HepG2 (cell line): ENCODE data around the gene SPG7. TPM values are rescaled to one million over a fixed set of nuclear protein-coding genes. Genes with fewer than 3 reads are reported as not detected.

Experiments used
- ATAC-seq: fragments of 200-7000 bp; cut with Tn5 transposase; 3 replicates; pipeline ENCODE4 v1.9.1; 2020; ENCODE audit warnings: mild to moderate bottlenecking, moderate library complexity
- BruUV-seq: library from RNA; stranded (reverse); fragments of 400-500 nt; replicated peaks from 2 replicates; lab custom pipeline; 2021; lab: Mats Ljungman, UMichigan
- CTCF ChIA-PET: fragments of 300-600 bp; formaldehyde crosslinking; extraction: SDS; loops from one replicate; lab custom pipeline; 2021; ENCODE audit warnings: low total read pairs, inconsistent platforms, low intra/inter-chr PET ratio; lab: Yijun Ruan, JAX
- POLR2A ChIA-PET: fragments of 350-600 bp; sonication (Branson Sonifier 250); formaldehyde crosslinking; loops from one replicate; lab custom pipeline; 2020; ENCODE audit warnings: antibody characterized with exemption, inconsistent platforms; lab: Yijun Ruan, JAX
- DNase-seq: peaks from one replicate; pipeline ENCODE4 v3.0.0-alpha.2; 2015; ENCODE audit warnings: low spot score
- FAIRE-seq: peaks from 3 replicates; lab custom pipeline; 2011; peaks lifted over from hg19 to GRCh38; lab: Jason Lieb, UNC
- H2AFZ ChIP-seq: one replicate; pipeline ENCODE4 v1.6.1; 2011; ENCODE audit warnings: low read length, inconsistent platforms
- H3K27ac ChIP-seq: fragments of 300-600 bp; 3 replicates; pipeline ENCODE4 v1.8.0; 2011; ENCODE audit warnings: mixed run types, mild to moderate bottlenecking, mixed read lengths, low read length, inconsistent platforms; ENCODE audit not compliant: insufficient read depth; ENCODE audit errors: extremely low read length
- H3K27me3 ChIP-seq, 2 experiments: fragments of 200-600 bp in 1 of 2; 2 replicates in 1 of 2; 3 replicates in 1 of 2; pipeline versions ENCODE4 v1.6.0 to v1.8.0; 2011; ENCODE audit warnings: low read length in 2 of 2, mild to moderate bottlenecking in 2 of 2, moderate library complexity in 2 of 2, inconsistent platforms in 1 of 2; ENCODE audit not compliant: insufficient read depth in 2 of 2, control insufficient read depth in 1 of 2
- H3K36me3 ChIP-seq, 2 experiments: fragments of 200-600 bp in 1 of 2; replicated peaks in 1 of 2; 2 replicates in 1 of 2; 3 replicates in 1 of 2; pipeline versions ENCODE4 v1.5.1 to v1.8.0; 2011; ENCODE audit warnings: low read length in 2 of 2, inconsistent platforms in 1 of 2; ENCODE audit not compliant: insufficient read depth in 2 of 2, control insufficient read depth in 1 of 2
- H3K4me1 ChIP-seq: 2 replicates; pipeline ENCODE4 v1.5.1; 2012; ENCODE audit warnings: low read length, inconsistent platforms; ENCODE audit not compliant: insufficient read depth
- H3K4me2 ChIP-seq: 2 replicates; pipeline ENCODE4 v1.6.0; 2011; ENCODE audit warnings: low read depth, low read length, inconsistent platforms
- H3K4me3 ChIP-seq, 3 experiments: fragments of 200-600 bp in 1 of 3; sonication (generic), shearing (Covaris generic) in 1 of 3; replicated peaks in 1 of 3; 2 replicates each; pipeline ENCODE4 v1.5.1; 2011 to 2016; ENCODE audit warnings: low read length in 3 of 3, inconsistent platforms in 2 of 3, low read depth in 2 of 3, mild to moderate bottlenecking in 2 of 3, control low read depth in 1 of 3, mixed read lengths in 1 of 3; ENCODE audit not compliant: insufficient read depth in 1 of 3
- H3K79me2 ChIP-seq: one replicate; pipeline ENCODE4 v1.6.1; 2011; ENCODE audit warnings: low read length, inconsistent platforms; ENCODE audit not compliant: insufficient read depth
- H3K9ac ChIP-seq: 2 replicates; pipeline ENCODE4 v1.6.0; 2011; ENCODE audit warnings: mild to moderate bottlenecking, low read depth, low read length, inconsistent platforms; ENCODE audit not compliant: insufficient read depth
- H3K9me3 ChIP-seq: 2 replicates; pipeline ENCODE4 v1.5.1; 2012; ENCODE audit warnings: mild to moderate bottlenecking, low read length
- H4K20me1 ChIP-seq: 2 replicates; pipeline ENCODE4 v1.6.0; 2011; ENCODE audit warnings: inconsistent platforms, mild to moderate bottlenecking, low read length, moderate library complexity; ENCODE audit not compliant: insufficient read depth
- AGO2 ChIP-seq: fragments of 200-400 bp; formaldehyde crosslinking; optimal IDR thresholded peaks from 2 replicates; pipeline ENCODE3; 2017; ENCODE audit warnings: mild to moderate bottlenecking, low read depth, low read length, moderate library complexity
- GABPB1 ChIP-seq: IDR thresholded peaks from 2 replicates; pipeline ENCODE4 v1.6.1; 2016; ENCODE audit warnings: mild to moderate bottlenecking, missing genetic modification reagents, moderate library complexity, missing compliant biosample characterization
- ZNF326 ChIP-seq: sonication (generic); formaldehyde crosslinking; IDR thresholded peaks from 2 replicates; pipeline ENCODE4 v1.4.0; 2020; ENCODE audit warnings: missing genetic modification reagents, borderline replicate concordance
- ZNF432 ChIP-seq: sonication (generic); formaldehyde crosslinking; IDR thresholded peaks from 2 replicates; pipeline ENCODE4 v1.5.0; 2020; ENCODE audit warnings: missing genetic modification reagents, mild to moderate bottlenecking, borderline replicate concordance
- WGBS: methylation state at CpG from one replicate; pipeline ENCODE4 v1.1.6; 2017; ENCODE audit warnings: low lambda C conversion rate; 5-methylcytosine and 5-hydroxymethylcytosine counted together
- in situ Hi-C: cut with HindIII; loops from 2 replicates; pipeline ENCODE4 v1.10.0; 2017; ENCODE audit warnings: low pct_unique_long_range_greater_than_20kb; ENCODE audit not compliant: extremely low pct_ligation_motif_present
- intact Hi-C: fragments of 100-400 bp; cut with micrococcal nuclease; formaldehyde crosslinking; loops from one replicate; pipeline ENCODE4 v1.10.0; 2022; ENCODE audit not compliant: unreplicated experiment
- polyA plus RNA-seq, 8 experiments: library from polyadenylated mRNA; depleted of rRNA in 3 of 8; stranded (reverse) in 7 of 8; unstranded in 1 of 8; fragments of >200 nt; fragmentation: Illumina TruSeq in 4 of 8; extraction: Trizol in 4 of 8; gene quantifications; 2 replicates each; pipeline versions ENCODE4 v1.2.1 to v1.2.3, GENCODE V29; 2011 to 2016; ENCODE audit warnings: low read depth in 4 of 8, missing spikeins in 1 of 8, mixed read lengths in 1 of 8; ENCODE audit not compliant: insufficient read depth in 1 of 8
- total RNA-seq, 5 experiments: library from RNA; depleted of rRNA; stranded (reverse); fragments of >200 nt; fragmentation: Illumina TruSeq; extraction: Trizol; gene quantifications; 2 replicates each; pipeline ENCODE4 v1.2.3, GENCODE V29; 2016; ENCODE audit warnings: low read depth in 1 of 5
- TF ChIP-seq, protein P1 (sequence below): IDR thresholded peaks from 2 replicates; pipeline ENCODE4 v1.6.1; 2012; ENCODE audit warnings: low read length, improper control_type of control experiment
- TF ChIP-seq, protein P2 (sequence below): sonication (generic); formaldehyde crosslinking; IDR thresholded peaks from 2 replicates; pipeline ENCODE4 v1.8.0; 2022; ENCODE audit warnings: mild to moderate bottlenecking, missing genetic modification reagents, moderate library complexity
- TF ChIP-seq, protein P3 (sequence below): sonication (generic); formaldehyde crosslinking; IDR thresholded peaks from 2 replicates; pipeline ENCODE4 v1.4.0; 2020; ENCODE audit warnings: missing genetic modification reagents, mild to moderate bottlenecking, borderline replicate concordance

The SPG7 gene
- total and polyA plus RNA-seq, 2 of the 13 experiments (the other 11 are each of a cell fraction or from before 2014, with no cell fraction given), result 66.0 to 136 TPM

DNA sequence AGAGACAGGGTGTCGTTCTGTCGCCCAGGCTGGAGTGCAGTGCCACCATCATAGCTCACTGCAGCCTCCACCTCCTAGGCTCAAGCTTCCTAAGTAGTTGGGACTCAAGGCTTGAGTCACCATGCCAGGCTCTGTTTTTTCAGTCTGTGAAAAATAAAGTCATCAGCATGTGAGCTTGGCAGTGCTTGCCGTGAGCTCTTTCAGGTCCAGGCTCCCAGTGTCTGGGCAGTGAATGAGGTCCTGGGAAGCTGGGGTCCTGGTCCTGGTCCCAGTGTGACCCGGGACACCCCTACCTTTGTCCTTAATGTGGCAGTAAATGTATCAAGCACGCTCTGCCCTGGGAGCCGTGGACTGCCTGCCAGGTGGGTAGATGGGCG, 29.3 kb downstream of the SPG7 start:
- TF ChIP-seq, protein P1, sequence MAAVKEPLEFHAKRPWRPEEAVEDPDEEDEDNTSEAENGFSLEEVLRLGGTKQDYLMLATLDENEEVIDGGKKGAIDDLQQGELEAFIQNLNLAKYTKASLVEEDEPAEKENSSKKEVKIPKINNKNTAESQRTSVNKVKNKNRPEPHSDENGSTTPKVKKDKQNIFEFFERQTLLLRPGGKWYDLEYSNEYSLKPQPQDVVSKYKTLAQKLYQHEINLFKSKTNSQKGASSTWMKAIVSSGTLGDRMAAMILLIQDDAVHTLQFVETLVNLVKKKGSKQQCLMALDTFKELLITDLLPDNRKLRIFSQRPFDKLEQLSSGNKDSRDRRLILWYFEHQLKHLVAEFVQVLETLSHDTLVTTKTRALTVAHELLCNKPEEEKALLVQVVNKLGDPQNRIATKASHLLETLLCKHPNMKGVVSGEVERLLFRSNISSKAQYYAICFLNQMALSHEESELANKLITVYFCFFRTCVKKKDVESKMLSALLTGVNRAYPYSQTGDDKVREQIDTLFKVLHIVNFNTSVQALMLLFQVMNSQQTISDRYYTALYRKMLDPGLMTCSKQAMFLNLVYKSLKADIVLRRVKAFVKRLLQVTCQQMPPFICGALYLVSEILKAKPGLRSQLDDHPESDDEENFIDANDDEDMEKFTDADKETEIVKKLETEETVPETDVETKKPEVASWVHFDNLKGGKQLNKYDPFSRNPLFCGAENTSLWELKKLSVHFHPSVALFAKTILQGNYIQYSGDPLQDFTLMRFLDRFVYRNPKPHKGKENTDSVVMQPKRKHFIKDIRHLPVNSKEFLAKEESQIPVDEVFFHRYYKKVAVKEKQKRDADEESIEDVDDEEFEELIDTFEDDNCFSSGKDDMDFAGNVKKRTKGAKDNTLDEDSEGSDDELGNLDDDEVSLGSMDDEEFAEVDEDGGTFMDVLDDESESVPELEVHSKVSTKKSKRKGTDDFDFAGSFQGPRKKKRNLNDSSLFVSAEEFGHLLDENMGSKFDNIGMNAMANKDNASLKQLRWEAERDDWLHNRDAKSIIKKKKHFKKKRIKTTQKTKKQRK, result no peak
- no peak for TF ChIP-seq GABPB1 (CRISPR knock-in tag)
- TF ChIP-seq, protein P2, sequence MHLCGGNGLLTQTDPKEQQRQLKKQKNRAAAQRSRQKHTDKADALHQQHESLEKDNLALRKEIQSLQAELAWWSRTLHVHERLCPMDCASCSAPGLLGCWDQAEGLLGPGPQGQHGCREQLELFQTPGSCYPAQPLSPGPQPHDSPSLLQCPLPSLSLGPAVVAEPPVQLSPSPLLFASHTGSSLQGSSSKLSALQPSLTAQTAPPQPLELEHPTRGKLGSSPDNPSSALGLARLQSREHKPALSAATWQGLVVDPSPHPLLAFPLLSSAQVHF (CRISPR knock-in tag), result 0 out of 2 replicates have a peak, but pooled peaks have one; percentile 26
- intact Hi-C loops, result no loop called here
- FAIRE-seq (no peak), ATAC-seq (no peak), DNase-seq (no peak)
- H3K27me3 ChIP-seq, result no peaks in the 10 kb centered on the region; a peak in 1 of 5 replicates
- no peak overlapping the region for H3K27ac ChIP-seq
- no TSS peak for BruUV-seq
- ChIA-PET POLR2A (no interaction called here), CTCF (no interaction called here)
- peaks cover 37 to 59% of the 10 kb centered on the region in 2 experiments for H3K36me3 ChIP-seq
- 100% methylated on average over 3 of the region's 7 CpGs for WGBS
- H3K4me2 ChIP-seq, result no peak overlapping the region
- H4K20me1 ChIP-seq, result 0 out of 2 replicates have a peak, but pooled peaks cover 3% of the 10 kb centered on the region
- H3K79me2 ChIP-seq, result no peaks in the 10 kb centered on the region
- H3K4me3 ChIP-seq, result no peak overlapping the region
- H3K9ac ChIP-seq, result no peak overlapping the region
- H2AFZ ChIP-seq, result no peak overlapping the region
- 0 out of 2 replicates have a peak, but pooled peaks cover 4% of the 10 kb centered on the region for H3K4me1 ChIP-seq
- no peaks in the 10 kb centered on the region for H3K9me3 ChIP-seq
- in situ Hi-C loops, result no loop called here

DNA sequence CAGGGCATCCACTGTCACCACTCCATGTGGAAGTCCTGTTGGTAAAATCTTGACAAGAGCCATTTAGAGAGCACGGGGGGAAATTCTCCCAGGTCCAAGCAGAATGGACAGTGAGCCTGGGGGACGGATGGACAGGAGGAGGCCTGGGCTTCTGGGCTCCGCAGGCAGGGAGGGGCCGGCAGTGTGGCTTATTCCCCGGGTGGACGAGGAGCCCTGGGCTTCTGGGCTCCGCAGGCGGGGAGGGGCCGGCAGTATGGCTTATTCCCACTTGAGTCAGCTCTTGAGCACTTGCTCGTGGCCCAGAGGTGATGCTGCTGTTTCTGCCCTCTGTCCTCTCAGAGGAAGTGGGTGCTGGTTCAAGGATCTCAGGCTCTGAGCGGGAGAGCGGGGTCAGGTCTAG, 30.1 kb downstream of the SPG7 start:
- CTCF ChIA-PET, result no interaction called here
- ATAC-seq (no peak), FAIRE-seq (no peak)

More for the DNA sequence above, 30.1 kb downstream of the SPG7 start:
- in situ Hi-C loops (no loop called here), intact Hi-C loops (no loop called here)
- TF ChIP-seq, protein P3, sequence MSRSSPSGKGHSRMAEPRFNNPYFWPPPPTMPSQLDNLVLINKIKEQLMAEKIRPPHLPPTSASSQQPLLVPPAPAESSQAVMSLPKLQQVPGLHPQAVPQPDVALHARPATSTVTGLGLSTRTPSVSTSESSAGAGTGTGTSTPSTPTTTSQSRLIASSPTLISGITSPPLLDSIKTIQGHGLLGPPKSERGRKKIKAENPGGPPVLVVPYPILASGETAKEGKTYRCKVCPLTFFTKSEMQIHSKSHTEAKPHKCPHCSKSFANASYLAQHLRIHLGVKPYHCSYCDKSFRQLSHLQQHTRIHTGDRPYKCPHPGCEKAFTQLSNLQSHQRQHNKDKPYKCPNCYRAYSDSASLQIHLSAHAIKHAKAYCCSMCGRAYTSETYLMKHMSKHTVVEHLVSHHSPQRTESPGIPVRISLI (CRISPR knock-in tag), result no peak
- TF ChIP-seq ZNF326 (CRISPR knock-in tag) (no peak), AGO2 (peak; percentile 66), ZNF432 (no peak)
- Histone ChIP-seq H3K4me1 (0 out of 2 replicates have a peak, but pooled peaks cover 4% of the 10 kb centered on the region), H3K27me3 (no peaks in the 10 kb centered on the region; a peak in 1 of 5 replicates), H2AFZ (no peak overlapping the region), H3K27ac (no peak overlapping the region), H3K79me2 (no peaks in the 10 kb centered on the region), H3K9me3 (no peaks in the 10 kb centered on the region), H4K20me1 (0 out of 2 replicates have a peak, but pooled peaks cover 3% of the 10 kb centered on the region), H3K9ac (no peak overlapping the region), H3K36me3 (peaks cover 37 to 52% of the 10 kb centered on the region in 2 experiments), H3K4me3 (no peak overlapping the region), H3K4me2 (no peak overlapping the region)
- POLR2A ChIA-PET, result no interaction called here
- no TSS peak for BruUV-seq
- WGBS, result 99% methylated on average over 6 of the region's 12 CpGs
- DNase-seq, result no peak
